Ramos (cell line): Measurements from ENCODE around the gene LGMN.

ENCODE experiments used
- in situ Hi-C: fragments of 300-500 bp; cut with MboI; formaldehyde crosslinking; loops from one replicate; pipeline ENCODE4 v1.14.3; 2022; ENCODE audit warnings: low sequenced_read_pairs; ENCODE audit not compliant: unreplicated experiment

The LGMN gene

DNA sequence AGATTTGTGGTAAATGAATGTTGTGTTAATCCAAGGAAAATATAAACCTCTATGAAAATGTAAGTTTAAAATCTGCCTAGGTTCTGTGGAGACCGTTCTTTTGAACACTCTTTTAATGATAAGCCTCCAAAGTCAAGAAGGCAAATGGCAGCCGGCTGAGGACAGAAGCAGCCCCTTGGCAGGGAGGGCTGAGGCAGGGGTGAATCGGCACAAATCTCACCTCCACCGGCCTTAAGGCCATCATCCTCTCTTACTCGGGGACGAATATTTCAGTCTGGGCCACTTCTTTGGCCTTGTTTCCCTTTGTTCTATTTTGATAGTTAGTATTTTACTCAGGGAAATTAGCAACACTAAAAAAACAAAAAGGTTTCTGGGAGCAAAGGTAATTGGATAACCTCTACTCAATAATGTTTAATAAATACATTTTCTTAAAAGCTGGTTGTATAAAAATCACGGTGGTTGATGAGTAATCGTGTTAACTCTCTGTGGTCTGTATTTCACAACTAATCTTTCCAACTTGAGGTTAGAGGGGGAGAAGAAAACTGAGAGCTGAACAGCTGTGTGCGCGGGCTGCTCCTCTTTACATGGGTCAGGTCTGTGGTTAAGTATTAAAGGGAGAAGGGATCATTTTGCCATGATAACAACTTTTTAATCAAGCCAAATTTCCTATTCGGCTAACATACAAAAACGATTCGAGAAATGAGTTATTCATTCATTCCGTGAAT lies 18.6 kb downstream of the LGMN start:
- in situ Hi-C loops: no loop called here

DNA sequence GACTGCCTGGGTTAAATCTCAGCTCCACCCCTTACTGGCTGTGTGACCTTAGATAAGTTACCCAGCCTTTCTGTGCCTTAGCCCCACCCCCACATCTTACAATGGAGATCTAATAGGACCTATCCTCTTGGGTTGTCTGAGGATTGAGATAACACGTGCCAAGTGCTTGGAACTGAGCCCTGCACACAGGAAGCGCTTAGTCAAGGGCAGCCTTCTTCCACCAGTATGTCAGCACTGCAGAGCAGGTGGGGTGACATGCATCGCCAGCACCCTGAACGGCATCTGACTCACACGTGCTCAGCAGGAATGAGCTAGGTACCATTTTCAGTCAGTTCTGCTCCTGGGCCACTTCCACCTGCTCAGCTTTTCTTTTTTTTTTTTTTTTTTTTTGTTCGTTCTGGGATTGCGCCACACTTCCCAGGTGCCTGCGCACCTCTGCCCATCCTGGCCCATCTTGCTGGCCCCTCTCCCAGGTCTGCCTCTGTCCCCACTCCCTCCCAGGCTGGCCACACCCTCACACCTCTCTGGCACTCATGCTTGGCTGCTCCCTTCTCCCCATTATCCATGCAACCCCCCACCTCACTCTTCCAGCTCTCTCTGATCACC lies 19.6 kb downstream of the LGMN start:
- in situ Hi-C loops: no loop called here

DNA sequence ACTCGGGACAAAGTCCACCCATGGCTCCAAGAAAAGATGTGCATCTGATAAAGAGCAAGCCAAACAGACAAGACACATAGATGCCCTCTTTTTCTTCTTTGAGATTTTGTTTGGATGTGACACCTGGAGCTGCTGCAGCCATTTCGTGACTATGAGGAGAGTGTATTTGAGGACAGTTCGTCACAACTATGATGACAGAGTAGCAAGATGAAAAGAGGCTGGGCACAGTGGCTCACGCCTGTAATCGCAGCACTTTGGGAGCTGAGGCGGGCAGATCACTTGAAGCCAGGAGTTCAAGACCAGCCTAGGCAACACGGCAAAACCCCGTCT lies 21.5 kb downstream of the LGMN start:
- in situ Hi-C loops: no loop called here

DNA sequence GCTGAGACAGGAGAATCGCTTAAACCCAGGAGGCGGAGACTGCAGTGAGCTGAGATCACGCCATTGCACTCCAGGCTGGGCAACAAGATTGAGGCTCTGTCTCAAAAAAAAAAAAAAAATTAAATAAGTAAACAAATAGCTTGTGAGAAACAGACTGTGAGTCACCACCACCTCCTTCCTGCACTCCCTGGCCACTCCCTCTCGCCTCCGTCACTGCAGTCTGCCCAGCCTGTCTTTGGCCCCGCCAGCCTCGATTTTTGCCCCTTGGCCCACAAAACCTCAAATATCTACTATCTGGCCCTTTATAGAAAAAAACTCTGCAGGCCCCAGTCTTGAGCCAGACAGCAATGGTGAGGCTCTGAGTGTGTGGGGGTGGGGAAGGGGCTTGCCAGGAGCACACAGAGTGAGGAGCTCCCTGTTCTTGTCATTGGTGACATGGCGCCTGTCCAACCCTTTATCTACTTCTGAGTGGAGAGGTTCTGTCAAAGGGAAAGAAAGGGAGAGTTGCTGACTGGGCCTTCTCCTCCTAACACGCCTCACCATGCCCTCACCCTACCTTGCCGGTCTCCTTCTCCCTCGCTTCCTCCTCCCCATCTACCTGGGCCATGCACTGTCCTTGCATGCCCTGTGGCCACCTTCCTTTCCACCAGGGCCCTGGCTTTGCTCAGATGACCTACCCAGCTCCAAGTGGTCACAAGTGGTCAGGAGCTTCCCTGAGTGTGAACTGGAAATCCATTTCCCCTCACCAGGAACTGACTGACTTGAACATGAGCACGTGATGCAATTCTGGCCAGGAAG lies 22.1 kb downstream of the LGMN start:
- in situ Hi-C loops: no loop called here

DNA sequence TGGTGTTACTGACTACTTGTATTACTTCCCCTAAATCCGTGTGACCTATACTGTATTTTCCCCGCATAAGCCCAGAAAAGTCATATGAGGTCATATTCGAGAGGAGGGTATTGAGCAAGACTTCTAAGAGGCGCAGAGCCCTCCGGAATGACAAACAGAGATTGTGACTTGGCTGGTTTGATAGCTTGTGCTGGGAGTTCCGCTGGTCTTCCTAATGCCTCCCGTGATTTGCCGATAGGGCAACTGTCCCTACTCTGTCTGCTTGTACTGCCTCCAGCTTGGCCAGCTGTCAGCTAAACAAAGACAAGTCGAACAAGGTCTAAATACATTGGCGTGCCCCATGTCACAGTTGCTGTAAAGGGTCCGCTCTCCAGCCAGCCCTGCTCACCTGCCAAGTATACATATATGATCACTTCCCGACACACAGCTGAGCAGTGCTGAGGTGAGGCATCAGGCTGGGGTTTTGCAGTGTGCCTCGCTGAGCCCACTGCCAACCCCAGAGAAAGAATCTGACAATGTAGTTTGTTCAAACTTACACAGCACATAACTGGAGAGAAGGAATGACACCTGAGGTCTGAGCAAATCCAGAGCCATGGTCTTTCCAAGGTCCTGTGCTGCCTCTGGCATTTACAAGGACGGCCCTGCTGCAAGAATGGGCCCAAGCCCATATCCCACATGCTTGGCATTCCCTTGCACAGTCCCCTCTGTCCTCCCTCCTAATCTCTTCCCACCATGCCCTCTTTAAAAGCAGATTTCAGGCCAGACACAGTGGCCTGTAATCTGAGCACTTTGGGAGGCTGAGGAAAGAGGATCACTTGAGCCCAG lies 23.7 kb downstream of the LGMN start:
- in situ Hi-C loops: no loop called here

DNA sequence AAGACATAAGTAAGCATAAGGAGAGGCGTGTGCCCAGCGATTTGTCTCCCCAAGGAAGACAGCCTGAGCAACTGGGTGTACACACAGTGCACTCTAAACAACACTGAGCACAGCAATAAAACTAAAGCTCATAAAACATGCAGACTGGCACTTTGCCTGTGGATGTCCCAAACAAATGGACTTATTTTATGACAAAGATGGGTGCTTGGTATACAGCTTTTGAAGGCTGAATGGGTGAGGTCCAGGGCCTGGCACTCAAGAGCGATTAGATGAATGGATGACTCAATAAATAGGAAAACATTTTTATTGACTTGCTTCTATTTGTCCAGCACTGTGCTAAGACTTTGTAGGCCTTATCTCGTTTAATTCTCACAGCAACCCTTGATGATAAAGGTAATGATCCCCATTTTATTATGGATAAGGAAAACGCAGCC lies 28.5 kb downstream of the LGMN start:
- in situ Hi-C loops: no loop called here

DNA sequence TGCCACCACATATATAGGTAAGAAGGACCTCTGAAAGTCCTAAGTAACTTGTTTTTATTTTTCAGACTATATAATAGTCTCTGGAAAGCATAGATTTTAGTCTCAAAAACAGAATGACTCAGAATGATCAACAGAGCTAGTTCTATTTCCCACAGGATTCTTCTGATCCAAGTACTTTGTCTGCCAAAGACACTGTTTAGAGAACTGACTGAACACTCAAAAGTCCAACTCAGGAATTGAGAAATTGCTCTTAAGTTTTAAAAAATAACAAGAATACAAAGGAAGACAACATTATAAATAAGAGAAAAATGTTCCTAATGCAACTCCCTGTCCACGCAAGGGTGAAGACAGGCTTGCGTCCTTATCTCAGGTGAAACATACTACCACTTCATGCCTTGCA lies 29.0 kb downstream of the LGMN start:
- in situ Hi-C loops: no loop called here

DNA sequence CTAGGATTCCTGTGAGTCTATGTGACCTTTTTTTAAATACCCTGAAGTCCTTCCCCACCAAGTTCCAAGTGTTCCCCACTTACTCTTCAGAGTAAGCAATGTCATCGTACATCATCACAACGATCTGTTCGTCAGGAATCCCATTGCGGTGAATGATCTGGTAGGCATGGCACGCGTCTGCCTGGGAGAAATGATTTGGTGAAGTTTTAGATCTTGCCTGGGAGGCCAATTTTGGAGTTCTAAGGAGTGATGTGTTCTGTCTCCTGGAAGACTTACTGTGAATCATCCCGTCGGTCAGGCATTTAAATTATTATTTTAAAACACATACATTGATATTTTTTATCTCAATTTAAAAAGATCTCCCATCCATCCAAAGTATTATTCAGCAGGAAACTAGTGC lies 29.8 kb downstream of the LGMN start:
- in situ Hi-C loops: no loop called here

DNA sequence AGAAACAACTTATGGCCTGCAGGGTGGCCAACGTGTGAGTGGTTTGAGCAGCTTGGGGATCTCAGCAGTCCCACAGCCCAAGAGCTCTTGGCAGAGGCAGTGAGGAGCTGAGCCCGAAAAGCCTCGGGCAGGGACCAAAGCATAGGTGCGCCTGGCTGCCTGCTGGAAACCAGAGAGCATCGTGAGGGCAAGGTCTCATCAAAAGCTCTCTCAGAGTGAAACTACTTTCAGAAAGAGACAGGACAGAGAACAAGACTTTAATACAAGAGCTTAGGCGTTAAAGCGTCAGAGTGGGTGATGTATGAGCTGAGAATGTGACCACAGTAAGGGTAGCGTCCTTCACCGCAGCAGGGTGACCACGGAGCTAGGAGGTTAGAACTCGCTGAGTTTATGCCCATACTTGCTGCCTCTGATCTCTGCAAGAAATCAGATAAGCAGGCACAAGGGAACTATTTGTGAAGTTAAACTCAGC lies 30.8 kb downstream of the LGMN start:
- in situ Hi-C loops: no loop called here

DNA sequence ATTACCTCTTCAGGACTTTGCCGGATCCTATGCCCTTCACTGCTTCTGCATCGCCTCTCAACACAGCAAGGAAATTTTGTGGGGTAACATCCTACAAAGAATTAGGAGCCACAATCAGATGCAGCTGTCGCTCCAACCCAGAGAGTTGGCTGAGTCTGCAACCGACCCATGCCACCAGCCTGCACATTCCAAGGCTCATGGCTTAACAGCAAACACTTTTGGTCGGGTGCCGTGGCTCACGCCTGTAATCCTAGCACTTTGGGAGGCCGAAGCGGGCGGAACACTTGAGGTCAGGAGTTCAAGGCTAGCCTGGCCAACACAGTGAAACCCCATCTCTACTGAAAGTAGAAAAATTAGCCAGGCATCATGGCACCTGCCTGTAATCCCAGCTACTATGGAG lies 32.3 kb downstream of the LGMN start:
- in situ Hi-C loops: no loop called here

DNA sequence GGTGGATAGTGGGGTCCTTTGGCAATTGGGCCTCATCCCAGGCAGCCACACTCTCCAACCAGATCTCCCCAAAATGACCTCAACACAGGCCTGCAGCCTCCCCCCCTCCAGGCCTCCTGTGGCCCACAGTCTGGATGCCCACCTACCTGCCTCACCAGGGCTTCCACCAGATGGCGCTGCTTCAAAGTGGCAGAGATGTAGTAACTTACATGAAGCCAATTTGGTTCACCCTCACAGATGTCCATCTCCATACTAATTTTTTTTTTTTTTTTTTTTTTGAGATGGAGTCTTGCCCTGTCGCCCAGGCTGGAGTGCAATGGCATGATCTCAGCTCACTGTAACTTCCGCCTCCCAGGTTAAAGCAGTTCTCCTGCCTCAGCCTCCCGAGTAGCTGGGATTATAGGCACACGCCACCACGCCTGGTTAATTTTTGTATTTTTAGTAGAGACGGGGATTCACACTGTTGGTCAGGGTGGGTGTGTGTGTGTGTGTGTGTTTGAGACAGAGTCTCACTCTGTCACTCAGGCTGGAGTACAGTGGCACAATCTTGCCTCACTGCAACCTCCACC lies 33.6 kb downstream of the LGMN start:
- in situ Hi-C loops: loop anchor here (5.0 kb wide), 1 partner anchor 67 kb away; no protein-coding TSS in a partner anchor

DNA sequence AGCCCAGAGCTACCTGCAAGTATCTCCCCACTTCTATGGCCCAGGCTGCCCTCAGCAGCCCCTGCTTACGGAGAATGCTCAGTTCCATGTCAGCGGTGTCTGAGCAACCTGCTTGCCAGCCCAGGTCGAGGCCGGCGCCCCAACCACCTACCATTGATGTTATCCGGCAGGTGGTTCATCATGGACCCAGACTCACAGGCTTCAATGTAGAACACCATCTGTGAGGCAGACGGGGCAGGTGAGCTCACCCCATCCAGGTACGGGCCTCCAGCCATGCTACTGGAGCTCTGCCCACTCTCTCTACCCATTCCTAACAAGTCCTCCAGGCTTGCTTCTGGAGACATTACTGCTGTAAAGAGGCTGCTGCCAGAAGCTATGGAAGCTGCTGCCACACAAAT lies 35.8 kb downstream of the LGMN start:
- in situ Hi-C loops: loop anchor here (5.0 kb wide), 1 partner anchor 70 kb away; no protein-coding TSS in a partner anchor

DNA sequence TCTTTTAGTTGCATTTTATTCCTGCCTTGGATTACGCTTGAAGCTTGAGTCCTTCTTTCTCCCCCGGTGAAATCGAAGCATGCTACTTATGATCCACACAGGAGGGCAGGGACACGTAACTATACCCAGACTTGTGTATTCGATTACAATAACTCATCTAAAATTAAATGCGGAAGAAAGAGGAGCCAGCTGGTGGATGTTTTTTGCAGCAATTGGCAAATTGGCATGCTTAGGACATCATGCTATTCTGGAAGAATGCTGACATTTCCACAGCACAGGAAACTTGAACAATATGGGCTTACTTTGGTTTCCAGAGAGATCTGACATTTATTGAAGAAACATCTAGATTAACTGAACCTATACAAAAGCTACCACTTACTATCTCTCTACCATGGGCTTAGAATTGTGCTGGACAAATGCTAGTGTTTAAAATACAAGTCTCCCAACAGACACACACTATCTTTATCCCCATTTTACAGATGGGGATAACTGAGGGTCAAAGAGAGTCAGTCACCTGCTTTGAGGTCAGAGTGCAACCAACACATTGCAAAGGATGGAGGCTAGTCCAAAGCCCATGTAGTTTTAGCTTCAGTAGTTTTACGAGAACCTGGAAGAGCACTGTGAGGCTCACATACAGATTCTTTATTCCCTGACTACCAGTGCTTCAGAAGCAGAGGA lies 36.3 kb downstream of the LGMN start:
- in situ Hi-C loops: loop anchor here (5.0 kb wide), 1 partner anchor 70 kb away; no protein-coding TSS in a partner anchor

DNA sequence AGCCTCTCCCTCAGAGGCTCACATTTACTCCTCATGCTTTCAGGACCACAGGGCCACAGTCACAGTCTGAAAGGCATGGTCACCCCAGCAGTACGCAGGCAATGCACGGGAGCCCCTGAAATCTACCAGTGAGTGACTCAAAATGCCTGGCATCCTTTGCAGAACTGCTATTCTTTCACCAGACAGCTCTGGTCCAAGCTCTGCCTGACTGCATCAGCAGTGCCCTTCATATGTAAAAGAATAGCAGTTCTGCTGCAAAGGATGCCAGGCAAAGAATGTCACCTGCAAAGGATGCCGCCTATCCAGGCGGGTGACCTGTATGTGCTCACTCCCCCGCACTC lies 38.5 kb downstream of the LGMN start:
- in situ Hi-C loops: loop anchor here (5.0 kb wide), 1 partner anchor 72 kb away; no protein-coding TSS in a partner anchor

DNA sequence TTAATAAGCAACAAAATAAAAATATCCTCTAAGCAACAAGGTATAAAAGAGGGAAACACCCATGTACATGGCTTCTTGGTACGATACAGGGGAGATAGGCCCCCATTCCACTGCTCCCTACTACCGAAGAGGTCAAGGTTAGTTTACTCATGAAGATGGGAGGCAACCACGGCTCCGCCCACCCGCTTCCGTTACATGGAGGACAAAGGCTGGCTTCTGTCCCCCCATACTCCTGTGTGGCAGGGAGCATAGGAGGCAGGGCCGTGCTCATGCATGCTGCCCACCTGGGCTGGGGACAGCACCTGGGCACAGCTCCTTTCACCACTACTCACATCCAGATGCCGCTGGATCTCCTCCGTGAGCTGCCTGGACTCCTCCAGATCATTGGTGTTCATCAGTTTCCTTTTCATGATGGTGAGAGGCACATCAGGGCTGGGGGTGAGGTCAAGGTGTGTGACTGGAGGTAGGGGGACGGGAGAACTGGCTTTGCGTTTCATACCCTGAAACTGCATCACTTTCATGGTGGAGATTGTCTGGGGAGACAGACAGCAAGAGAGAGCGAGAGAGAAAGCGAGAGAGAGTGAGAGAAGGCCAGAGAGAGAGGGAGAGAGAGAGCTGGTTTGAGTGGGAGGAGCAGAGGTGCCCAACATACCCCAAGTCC lies 39.0 kb downstream of the LGMN start:
- in situ Hi-C loops: no loop called here

DNA sequence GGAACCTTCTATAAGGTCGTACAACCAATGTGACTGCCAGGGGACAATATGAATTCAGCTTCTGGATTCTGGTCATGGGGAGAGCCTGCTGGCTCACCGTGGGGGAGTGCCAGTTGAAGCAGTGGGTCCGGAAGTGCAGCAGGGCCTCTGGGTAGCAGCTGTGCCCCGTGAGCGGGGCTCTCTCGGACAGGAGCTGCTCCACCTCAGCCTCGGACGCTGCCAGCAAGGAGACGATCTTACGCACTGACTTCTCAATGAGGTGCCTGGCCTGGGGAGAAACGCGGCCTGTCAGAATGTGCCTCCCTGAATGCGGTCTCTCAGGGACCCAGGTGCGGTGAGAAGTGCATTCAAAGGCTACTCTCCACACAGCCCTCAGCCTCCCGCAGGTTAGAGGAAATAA lies 42.0 kb downstream of the LGMN start:
- in situ Hi-C loops: no loop called here

DNA sequence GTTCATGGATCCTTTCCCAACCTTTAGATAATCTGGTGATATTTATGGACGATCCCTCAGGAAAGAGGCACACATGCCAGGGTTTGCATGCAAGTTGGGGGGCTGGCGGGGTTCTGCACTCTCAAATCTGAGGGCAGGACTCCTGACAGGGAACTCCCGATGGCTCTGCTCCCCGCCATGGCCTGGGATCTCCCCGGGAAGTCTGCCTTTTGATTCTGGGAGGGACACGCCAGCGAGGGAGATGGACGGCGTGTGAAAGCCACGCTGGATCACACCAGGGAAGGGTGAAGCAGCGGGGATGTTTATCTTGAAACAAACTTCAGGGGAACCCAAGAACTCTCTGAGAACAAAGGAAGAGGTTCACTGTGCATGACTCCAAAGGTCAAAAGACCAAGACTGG lies 43.6 kb downstream of the LGMN start:
- in situ Hi-C loops: no loop called here

DNA sequence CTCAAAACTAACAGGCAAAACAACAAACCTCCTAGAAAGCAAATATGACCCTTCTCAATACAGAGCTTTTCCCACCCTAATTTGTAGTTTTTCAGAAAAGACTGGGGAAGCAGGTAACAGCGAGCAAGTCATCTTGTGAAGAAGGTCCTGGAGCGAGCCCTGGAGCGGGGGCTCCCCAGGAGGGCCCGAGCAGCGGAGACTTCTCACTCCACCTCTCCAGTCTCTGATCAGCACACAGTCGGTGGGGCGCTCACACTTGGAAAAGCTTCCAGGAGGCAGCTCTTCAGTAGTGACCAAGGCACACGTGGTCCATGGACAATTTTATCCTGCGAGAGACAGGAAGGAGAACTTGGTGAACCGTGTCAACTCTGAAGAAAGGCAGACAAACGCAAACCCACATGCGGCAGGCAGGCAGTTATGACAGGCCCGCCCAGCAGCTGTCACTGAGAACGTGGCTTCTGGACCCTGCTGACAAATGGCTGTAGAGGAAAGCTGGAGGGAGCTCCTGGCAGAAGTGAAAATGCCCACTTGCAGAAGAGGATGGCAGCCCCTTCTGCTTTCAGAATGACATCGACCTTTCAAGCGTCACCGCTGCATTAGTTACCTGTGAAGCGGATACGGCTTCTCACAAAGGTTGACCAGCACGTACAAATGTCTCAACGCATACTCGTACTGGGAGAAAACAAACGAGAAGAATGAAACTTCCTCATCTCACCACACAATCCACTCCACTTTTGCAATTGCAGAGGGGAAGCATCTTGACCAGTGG lies 44.2 kb downstream of the LGMN start:
- in situ Hi-C loops: no loop called here
